ENCODE data around the gene TPR.

DNA sequence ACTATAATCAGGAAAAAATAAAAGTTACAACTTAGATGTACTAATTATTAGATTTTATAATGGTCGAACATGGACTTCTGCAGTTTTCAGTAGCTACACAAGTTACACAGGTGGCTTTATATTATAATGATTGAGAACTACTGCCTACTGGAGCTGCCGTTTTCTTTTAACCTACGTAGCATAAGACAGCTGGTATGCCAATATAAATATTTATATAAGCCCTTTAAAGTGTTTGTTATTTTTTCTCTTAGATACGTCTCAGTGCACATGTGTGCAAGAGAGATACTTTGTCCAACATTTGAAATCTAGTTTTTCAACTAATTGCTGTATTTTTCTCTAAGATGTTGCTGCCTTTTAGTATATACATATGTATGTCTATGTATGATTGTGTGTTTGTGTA lies 43.5 kb upstream of the TPR start:
- TF ChIP-seq POLR2AphosphoS5 (IDR thresholded peaks at IDR 0.05; ENCODE audit: low read depth, low read length) (no peak), TAF1 (IDR thresholded peaks at IDR 0.05; ENCODE audit: borderline replicate concordance, insufficient read depth, low read length) (no peak), SIN3A (IDR thresholded peaks at IDR 0.05; ENCODE audit: borderline replicate concordance, insufficient read depth, low read length) (no peak)
- TF ChIP-seq, protein P1, sequence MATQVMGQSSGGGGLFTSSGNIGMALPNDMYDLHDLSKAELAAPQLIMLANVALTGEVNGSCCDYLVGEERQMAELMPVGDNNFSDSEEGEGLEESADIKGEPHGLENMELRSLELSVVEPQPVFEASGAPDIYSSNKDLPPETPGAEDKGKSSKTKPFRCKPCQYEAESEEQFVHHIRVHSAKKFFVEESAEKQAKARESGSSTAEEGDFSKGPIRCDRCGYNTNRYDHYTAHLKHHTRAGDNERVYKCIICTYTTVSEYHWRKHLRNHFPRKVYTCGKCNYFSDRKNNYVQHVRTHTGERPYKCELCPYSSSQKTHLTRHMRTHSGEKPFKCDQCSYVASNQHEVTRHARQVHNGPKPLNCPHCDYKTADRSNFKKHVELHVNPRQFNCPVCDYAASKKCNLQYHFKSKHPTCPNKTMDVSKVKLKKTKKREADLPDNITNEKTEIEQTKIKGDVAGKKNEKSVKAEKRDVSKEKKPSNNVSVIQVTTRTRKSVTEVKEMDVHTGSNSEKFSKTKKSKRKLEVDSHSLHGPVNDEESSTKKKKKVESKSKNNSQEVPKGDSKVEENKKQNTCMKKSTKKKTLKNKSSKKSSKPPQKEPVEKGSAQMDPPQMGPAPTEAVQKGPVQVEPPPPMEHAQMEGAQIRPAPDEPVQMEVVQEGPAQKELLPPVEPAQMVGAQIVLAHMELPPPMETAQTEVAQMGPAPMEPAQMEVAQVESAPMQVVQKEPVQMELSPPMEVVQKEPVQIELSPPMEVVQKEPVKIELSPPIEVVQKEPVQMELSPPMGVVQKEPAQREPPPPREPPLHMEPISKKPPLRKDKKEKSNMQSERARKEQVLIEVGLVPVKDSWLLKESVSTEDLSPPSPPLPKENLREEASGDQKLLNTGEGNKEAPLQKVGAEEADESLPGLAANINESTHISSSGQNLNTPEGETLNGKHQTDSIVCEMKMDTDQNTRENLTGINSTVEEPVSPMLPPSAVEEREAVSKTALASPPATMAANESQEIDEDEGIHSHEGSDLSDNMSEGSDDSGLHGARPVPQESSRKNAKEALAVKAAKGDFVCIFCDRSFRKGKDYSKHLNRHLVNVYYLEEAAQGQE (IDR thresholded peaks at IDR 0.05; ENCODE audit: insufficient read depth in 1 of 2, low read depth in 2 of 2, low read length in 2 of 2), result no peak
